Measurements from ENCODE around the gene RANBP9.

DNA sequence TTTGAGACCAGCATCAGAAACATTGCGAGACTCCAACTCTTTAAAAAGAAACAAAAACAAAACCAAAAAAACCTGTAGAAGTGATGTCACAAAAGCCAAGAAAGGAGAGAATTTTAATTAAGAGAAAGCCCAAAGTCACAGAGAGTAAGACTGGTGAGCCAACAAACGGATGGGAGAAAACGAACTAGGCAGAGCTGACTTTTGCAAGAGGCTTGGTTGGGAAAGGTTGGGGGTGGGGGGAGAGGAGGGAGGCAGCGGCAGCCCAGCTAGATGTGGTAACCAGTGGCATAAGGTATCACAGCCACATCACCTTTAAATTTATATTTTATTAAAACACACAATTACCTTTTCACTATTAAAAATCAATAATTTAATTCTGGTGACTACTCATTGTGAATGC is 73.0 kb downstream of the RANBP9 start:
- TF ChIP-seq, protein P1, sequence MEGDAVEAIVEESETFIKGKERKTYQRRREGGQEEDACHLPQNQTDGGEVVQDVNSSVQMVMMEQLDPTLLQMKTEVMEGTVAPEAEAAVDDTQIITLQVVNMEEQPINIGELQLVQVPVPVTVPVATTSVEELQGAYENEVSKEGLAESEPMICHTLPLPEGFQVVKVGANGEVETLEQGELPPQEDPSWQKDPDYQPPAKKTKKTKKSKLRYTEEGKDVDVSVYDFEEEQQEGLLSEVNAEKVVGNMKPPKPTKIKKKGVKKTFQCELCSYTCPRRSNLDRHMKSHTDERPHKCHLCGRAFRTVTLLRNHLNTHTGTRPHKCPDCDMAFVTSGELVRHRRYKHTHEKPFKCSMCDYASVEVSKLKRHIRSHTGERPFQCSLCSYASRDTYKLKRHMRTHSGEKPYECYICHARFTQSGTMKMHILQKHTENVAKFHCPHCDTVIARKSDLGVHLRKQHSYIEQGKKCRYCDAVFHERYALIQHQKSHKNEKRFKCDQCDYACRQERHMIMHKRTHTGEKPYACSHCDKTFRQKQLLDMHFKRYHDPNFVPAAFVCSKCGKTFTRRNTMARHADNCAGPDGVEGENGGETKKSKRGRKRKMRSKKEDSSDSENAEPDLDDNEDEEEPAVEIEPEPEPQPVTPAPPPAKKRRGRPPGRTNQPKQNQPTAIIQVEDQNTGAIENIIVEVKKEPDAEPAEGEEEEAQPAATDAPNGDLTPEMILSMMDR (IDR thresholded peaks at IDR 0.05 in 4 of 5, conservative IDR thresholded peaks at IDR 0.05 in 1 of 5): no peak
- no peak for TF ChIP-seq POLR2A (IDR thresholded peaks at IDR 0.05)

Data from gastrocnemius medialis (tissue), 4 donors.